Measurements from ENCODE around the gene OTULIN.

- TF ChIP-seq, protein P1, sequence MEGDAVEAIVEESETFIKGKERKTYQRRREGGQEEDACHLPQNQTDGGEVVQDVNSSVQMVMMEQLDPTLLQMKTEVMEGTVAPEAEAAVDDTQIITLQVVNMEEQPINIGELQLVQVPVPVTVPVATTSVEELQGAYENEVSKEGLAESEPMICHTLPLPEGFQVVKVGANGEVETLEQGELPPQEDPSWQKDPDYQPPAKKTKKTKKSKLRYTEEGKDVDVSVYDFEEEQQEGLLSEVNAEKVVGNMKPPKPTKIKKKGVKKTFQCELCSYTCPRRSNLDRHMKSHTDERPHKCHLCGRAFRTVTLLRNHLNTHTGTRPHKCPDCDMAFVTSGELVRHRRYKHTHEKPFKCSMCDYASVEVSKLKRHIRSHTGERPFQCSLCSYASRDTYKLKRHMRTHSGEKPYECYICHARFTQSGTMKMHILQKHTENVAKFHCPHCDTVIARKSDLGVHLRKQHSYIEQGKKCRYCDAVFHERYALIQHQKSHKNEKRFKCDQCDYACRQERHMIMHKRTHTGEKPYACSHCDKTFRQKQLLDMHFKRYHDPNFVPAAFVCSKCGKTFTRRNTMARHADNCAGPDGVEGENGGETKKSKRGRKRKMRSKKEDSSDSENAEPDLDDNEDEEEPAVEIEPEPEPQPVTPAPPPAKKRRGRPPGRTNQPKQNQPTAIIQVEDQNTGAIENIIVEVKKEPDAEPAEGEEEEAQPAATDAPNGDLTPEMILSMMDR (IDR thresholded peaks at IDR 0.05; ENCODE audit: borderline replicate concordance, extremely low read depth, low read length, poor library complexity, severe bottlenecking), result no peak
- TF ChIP-seq EZH2 (IDR thresholded peaks at IDR 0.05; ENCODE audit: borderline replicate concordance, low read depth, low read length, severe bottlenecking), result no peak
Measured at GRCh38 chr5:14712666-14713065, 48.1 kb downstream of the OTULIN start.

Measured in DND-41 (cell line).